Activated gamma-delta T cell treated with anti-CD3 and anti-CD28 coated beads, Interleukin-2, amount 50 U/mL, for 16 hours (primary cell): ENCODE data around the gene DNAJC4.

ENCODE experiments used
- DNase-seq: peaks from one replicate; pipeline ENCODE4 v3.0.0-alpha.2; 2020; ENCODE audit warnings: low read depth

The DNAJC4 gene

GRCh38 chr11:64278576-64279190, 48.3 kb downstream of the DNAJC4 start:
- DNase-seq, result no peak

- no peak for DNase-seq
Measured at GRCh38 chr11:64281957-64282770, 51.8 kb downstream of the DNAJC4 start.

DNA sequence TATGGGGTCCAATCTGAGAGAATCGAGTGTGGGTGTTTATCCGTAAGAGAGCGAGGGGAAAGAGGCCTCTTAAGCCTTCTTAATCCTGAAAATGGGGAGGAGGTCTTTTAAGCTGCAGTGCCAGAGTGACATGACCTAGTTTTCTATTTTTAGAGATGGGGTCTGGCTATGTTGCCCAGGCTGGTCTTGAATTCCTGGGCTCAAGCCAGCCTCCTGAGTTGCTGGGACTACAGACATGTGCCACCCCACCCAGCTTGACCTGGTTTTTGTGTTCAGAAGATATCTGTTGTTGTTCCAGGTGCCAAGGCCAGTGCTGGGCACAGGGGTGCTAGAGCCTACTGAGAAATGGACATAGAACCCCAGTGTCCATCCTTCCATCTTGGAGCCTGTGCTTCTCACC, 52.7 kb downstream of the DNAJC4 start:
- DNase-seq, result no peak
